OCI-LY7 (cell line): ENCODE results near the gene PRRX2.

Experiments used
- EZH2phosphoT487 ChIP-seq: fragments of 200-600 bp; sonication (generic); IDR thresholded peaks from 2 replicates; pipeline ENCODE4 v1.6.1; 2018; ENCODE audit warnings: low read depth, borderline replicate concordance, mild to moderate bottlenecking, mixed run types, antibody characterized with exemption, low read length, moderate library complexity, mixed read lengths
- TF ChIP-seq, protein P1 (sequence below): fragments of 200-600 bp; sonication (generic); conservative IDR thresholded peaks from 2 replicates; pipeline ENCODE4 v1.5.1; 2014; ENCODE audit warnings: mild to moderate bottlenecking, antibody characterized with exemption, low read length, moderate library complexity, mixed read lengths

- TF ChIP-seq, protein P1, sequence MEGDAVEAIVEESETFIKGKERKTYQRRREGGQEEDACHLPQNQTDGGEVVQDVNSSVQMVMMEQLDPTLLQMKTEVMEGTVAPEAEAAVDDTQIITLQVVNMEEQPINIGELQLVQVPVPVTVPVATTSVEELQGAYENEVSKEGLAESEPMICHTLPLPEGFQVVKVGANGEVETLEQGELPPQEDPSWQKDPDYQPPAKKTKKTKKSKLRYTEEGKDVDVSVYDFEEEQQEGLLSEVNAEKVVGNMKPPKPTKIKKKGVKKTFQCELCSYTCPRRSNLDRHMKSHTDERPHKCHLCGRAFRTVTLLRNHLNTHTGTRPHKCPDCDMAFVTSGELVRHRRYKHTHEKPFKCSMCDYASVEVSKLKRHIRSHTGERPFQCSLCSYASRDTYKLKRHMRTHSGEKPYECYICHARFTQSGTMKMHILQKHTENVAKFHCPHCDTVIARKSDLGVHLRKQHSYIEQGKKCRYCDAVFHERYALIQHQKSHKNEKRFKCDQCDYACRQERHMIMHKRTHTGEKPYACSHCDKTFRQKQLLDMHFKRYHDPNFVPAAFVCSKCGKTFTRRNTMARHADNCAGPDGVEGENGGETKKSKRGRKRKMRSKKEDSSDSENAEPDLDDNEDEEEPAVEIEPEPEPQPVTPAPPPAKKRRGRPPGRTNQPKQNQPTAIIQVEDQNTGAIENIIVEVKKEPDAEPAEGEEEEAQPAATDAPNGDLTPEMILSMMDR, result no peak
- no peak for TF ChIP-seq EZH2phosphoT487
Measured at GRCh38 chr9:129676287-129676686, 10.8 kb downstream of the PRRX2 start.
